B cell (primary cell): ENCODE data around the gene CPN1. TPM values are rescaled to one million over a fixed set of nuclear protein-coding genes. Genes with fewer than 3 reads are reported as not detected.
A peak's percentile ranks its signal among the peaks of the same experiment; 100 is the strongest.

Source experiments
- ATAC-seq: fragments of 200-7000 bp; cut with Tn5 transposase; one replicate; pipeline ENCODE4 v1.10.0; 2021; ENCODE audit warnings: low read depth, mild to moderate bottlenecking, moderate number of reproducible peaks, moderate library complexity
- CTCF ChIA-PET: fragments of 350-600 bp; sonication (Branson Sonifier 250); formaldehyde crosslinking; loops from one replicate; lab custom pipeline; 2021; ENCODE audit warnings: antibody characterized with exemption, inconsistent platforms; lab: Charles Lee
- POLR2A ChIA-PET: fragments of 350-600 bp; sonication (Branson Sonifier 250); formaldehyde crosslinking; loops from one replicate; lab custom pipeline; 2021; ENCODE audit warnings: antibody characterized with exemption; lab: Charles Lee
- DNase-seq: peaks from one replicate; pipeline ENCODE4 v3.0.0; 2013
- H2AFZ ChIP-seq: 2 replicates; pipeline ENCODE4 v1.6.1; 2012; ENCODE audit warnings: mild to moderate bottlenecking, low read depth, low read length; ENCODE audit not compliant: insufficient read depth, poor library complexity, severe bottlenecking
- H3K27ac ChIP-seq, 2 donors: 1 replicate in 1 of 2; 2 replicates in 1 of 2; pipeline ENCODE4 v1.5.1; 2012 to 2013; ENCODE audit warnings: low read length in 2 of 2, mild to moderate bottlenecking in 2 of 2, moderate library complexity in 1 of 2
- H3K27me3 ChIP-seq, 4 experiments: fragments of 200-600 bp in 1 of 4; sonication (generic) in 1 of 4; replicated peaks in 1 of 4; 1 replicate in 2 of 4; 2 replicates in 2 of 4; pipeline versions ENCODE4 v1.6.1 to v1.7.0; 2013 to 2016; ENCODE audit warnings: low read length in 3 of 4, mild to moderate bottlenecking in 2 of 4, mixed read lengths in 1 of 4, moderate library complexity in 1 of 4; ENCODE audit not compliant: insufficient read depth in 4 of 4, control insufficient read depth in 3 of 4; ENCODE audit errors: control extremely low read depth in 1 of 4
- H3K36me3 ChIP-seq, 2 experiments: replicated peaks in 1 of 2; 1 replicate in 1 of 2; 2 replicates in 1 of 2; pipeline versions ENCODE4 v1.6.1 to v1.7.1; 2013; ENCODE audit warnings: low read length in 1 of 2; ENCODE audit not compliant: insufficient read depth in 2 of 2, control insufficient read depth in 1 of 2; ENCODE audit errors: control extremely low read depth in 1 of 2, extremely low read depth in 1 of 2
- H3K4me1 ChIP-seq, 2 donors: fragments of 200-600 bp in 1 of 2; sonication (generic) in 1 of 2; 1 replicate in 1 of 2; 2 replicates in 1 of 2; pipeline versions ENCODE4 v1.5.1 to v1.6.1; 2013 to 2017; ENCODE audit warnings: low read length in 2 of 2; ENCODE audit not compliant: control insufficient read depth in 2 of 2, insufficient read depth in 2 of 2
- H3K4me2 ChIP-seq: replicated peaks from 2 replicates; pipeline ENCODE3; 2012; ENCODE audit warnings: mild to moderate bottlenecking, low read depth, low read length; ENCODE audit not compliant: poor library complexity, severe bottlenecking
- H3K4me3 ChIP-seq, 5 experiments: fragments of 200-600 bp in 1 of 5; sonication (generic) in 1 of 5; 1 replicate in 3 of 5; 2 replicates in 2 of 5; pipeline versions ENCODE4 v1.5.1 to v1.7.0; 2011 to 2016; ENCODE audit warnings: low read length in 4 of 5, mild to moderate bottlenecking in 4 of 5, low read depth in 2 of 5, control low read depth in 1 of 5, moderate library complexity in 1 of 5; ENCODE audit not compliant: insufficient read depth in 1 of 5; ENCODE audit errors: control extremely low read depth in 1 of 5, extremely low read depth in 1 of 5
- H3K79me2 ChIP-seq: fragments of 200-600 bp; sonication (generic); one replicate; pipeline ENCODE4 v1.6.0; 2016; ENCODE audit warnings: low read length; ENCODE audit not compliant: control insufficient read depth, insufficient read depth
- H3K9ac ChIP-seq: fragments of 200-600 bp; sonication (generic); 2 replicates; pipeline ENCODE4 v1.6.1; 2017; ENCODE audit warnings: mild to moderate bottlenecking, low read length, moderate library complexity
- H3K9me3 ChIP-seq, 3 donors: one replicate each; pipeline versions ENCODE4 v1.6.1 to v1.7.1; 2013; ENCODE audit warnings: low read length in 2 of 3; ENCODE audit not compliant: control insufficient read depth in 2 of 3, insufficient read depth in 1 of 3; ENCODE audit errors: control extremely low read depth in 1 of 3
- H4K20me1 ChIP-seq: 2 replicates; pipeline ENCODE4 v1.6.0; 2012; ENCODE audit warnings: mild to moderate bottlenecking, low read length; ENCODE audit not compliant: insufficient read depth, control insufficient read depth, poor library complexity, severe bottlenecking
- H3K27ac Mint-ChIP-seq: one replicate; pipeline ENCODE4 v1.8.0; 2021; ENCODE audit warnings: mixed read lengths
- H3K27me3 Mint-ChIP-seq: one replicate; pipeline ENCODE4 v1.8.0; 2021; ENCODE audit warnings: mixed read lengths
- H3K4me1 Mint-ChIP-seq: one replicate; pipeline ENCODE4 v1.8.0; 2021; ENCODE audit warnings: mixed read lengths
- H3K4me3 Mint-ChIP-seq: one replicate; pipeline ENCODE4 v1.8.0; 2021; ENCODE audit warnings: mixed read lengths
- H3K9me3 Mint-ChIP-seq: one replicate; pipeline ENCODE4 v1.8.0; 2022; ENCODE audit warnings: mixed read lengths; ENCODE audit not compliant: insufficient read depth
- EZH2 ChIP-seq: IDR thresholded peaks from 2 replicates; pipeline ENCODE4 v1.6.1; 2012; ENCODE audit warnings: borderline replicate concordance, low read depth, mild to moderate bottlenecking, moderate library complexity, low read length; ENCODE audit not compliant: insufficient read depth, poor library complexity, severe bottlenecking
- WGBS: methylation state at CpG from one replicate; pipeline ENCODE4 v1.1.5; 2013; ENCODE audit warnings: missing lambda C conversion rate; ENCODE audit not compliant: insufficient coverage; 5-methylcytosine and 5-hydroxymethylcytosine counted together
- intact Hi-C: fragments of 100-400 bp; cut with micrococcal nuclease; formaldehyde crosslinking; loops from one replicate; pipeline ENCODE4 v1.10.0; 2022
- polyA plus RNA-seq: library from polyadenylated mRNA; depleted of rRNA; stranded (reverse); fragments of >200 nt; gene quantifications from 2 replicates; pipeline ENCODE4 v1.2.3, GENCODE V29; 2012
- total RNA-seq, 2 donors: library from RNA; stranded (reverse); fragments of 120-200 nt in 1 of 2; gene quantifications; 1 replicate in 1 of 2; 2 replicates in 1 of 2; pipeline versions ENCODE4 v1.2.3 to v1.2.4, GENCODE V29; 2013 to 2022
- TF ChIP-seq, protein P1 (sequence below): fragments of 200-600 bp; IDR thresholded peaks from one replicate; pipeline ENCODE4 v1.8.0; 2022; ENCODE audit warnings: antibody characterized with exemption, mild to moderate bottlenecking

Gene CPN1
- total and polyA plus RNA-seq, 2 donors (not counting 1 experiment from before 2014, with no cell fraction given) = not detected

DNA sequence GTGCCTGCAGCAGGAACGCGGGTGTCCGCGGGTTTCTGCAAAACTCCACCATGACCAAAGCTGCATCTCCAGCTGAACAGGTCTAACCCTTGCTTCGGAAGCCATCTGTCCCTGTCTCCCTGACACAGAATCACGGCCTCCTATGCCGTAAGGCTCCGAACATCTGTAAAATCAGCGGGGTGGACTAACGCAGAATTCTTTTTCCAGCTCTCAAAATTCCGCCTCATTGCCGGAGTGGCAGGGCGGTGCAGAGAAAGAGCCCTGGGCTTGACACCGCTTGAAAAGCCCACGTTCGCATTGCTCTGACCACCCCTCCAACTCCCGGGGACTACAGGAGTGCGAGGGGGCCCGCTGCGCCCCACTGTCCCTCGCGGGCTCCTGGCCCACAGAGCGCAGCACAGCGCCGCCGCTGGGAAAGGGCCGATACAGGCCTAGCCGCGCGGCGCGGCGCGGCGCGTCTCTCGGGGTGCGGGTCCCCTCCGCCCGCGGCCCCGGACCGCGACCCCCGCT is 72.3 kb downstream of the CPN1 start:
- Histone ChIP-seq H3K9me3 (no peaks in the 10 kb centered on the region), H3K27ac (peak overlapping the region; percentile 53 to 55), H3K27me3 (no peaks in the 10 kb centered on the region), H3K79me2 (peaks cover 45% of the 10 kb centered on the region), H3K4me1 (peaks cover 44 to 47% of the 10 kb centered on the region in 2 donors), H3K9ac (peak overlapping the region; percentile 83), H3K36me3 (no peaks in the 10 kb centered on the region), H3K4me3 (peak overlapping the region; percentile 82 to 95 (median 90)), H3K4me2 (peak overlapping the region; percentile 91), H2AFZ (peak overlapping the region; percentile 85), H4K20me1 (peaks cover 17% of the 10 kb centered on the region)
- Mint-ChIP-seq H3K4me3 (peak overlapping the region; percentile 89), H3K27me3 (no peaks in the 10 kb centered on the region), H3K9me3 (peaks cover 2% of the 10 kb centered on the region), H3K27ac (peak overlapping the region; percentile 78), H3K4me1 (peaks cover 69% of the 10 kb centered on the region)
- ATAC-seq (peak; percentile 62), DNase-seq (no peak)
- WGBS = under 1% methylated on average over 45 of the region's 45 CpGs
- intact Hi-C loops = loop anchor here (1.0 to 5.0 kb wide), 5 partner anchors 15 to 392 kb away; partner anchors contain the start of genes COX15 and CUTC
- CTCF ChIA-PET = interaction anchor here (0.8 to 7.8 kb wide), 18 partner anchors 9 to 162 kb away, joined by 3 to 75 read pairs (median 10); no protein-coding TSS in a partner anchor
- POLR2A ChIA-PET = no interaction called here
- TF ChIP-seq, protein P1, sequence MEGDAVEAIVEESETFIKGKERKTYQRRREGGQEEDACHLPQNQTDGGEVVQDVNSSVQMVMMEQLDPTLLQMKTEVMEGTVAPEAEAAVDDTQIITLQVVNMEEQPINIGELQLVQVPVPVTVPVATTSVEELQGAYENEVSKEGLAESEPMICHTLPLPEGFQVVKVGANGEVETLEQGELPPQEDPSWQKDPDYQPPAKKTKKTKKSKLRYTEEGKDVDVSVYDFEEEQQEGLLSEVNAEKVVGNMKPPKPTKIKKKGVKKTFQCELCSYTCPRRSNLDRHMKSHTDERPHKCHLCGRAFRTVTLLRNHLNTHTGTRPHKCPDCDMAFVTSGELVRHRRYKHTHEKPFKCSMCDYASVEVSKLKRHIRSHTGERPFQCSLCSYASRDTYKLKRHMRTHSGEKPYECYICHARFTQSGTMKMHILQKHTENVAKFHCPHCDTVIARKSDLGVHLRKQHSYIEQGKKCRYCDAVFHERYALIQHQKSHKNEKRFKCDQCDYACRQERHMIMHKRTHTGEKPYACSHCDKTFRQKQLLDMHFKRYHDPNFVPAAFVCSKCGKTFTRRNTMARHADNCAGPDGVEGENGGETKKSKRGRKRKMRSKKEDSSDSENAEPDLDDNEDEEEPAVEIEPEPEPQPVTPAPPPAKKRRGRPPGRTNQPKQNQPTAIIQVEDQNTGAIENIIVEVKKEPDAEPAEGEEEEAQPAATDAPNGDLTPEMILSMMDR = no peak
- TF ChIP-seq EZH2 = no peak

DNA sequence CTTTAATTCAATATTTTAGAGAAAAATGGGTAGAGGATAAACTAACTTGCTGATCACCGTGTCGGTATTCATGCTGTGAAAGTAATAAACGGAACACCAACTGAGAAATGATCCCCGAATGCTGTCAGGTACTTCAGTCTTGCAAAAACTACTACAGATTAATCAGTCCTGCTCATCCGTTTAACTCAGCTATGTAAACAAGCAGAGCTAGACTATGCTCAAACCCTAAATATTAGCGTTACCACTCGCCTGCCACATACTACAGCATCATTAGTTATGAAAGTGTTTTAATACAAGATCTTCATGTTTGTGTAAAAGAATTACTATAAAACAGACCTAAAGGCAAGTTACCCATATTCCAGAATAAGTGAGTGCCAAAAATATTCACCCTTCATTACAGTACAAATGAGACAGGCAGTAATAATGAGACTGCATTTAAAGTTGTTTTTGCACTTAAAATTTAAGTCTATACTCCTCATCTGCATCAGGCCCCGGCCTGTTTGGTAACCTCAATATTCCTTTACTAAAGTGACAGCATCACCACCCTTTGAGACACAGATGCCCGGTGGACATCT is 72.9 kb downstream of the CPN1 start:
- Histone ChIP-seq H3K27ac (peak overlapping the region in 1 of 2 donors; percentile 53), H3K4me3 (peak overlapping the region; percentile 82 to 95 (median 90))
- H3K27ac Mint-ChIP-seq = peak overlapping the region; percentile 78

More for the DNA sequence above, 72.9 kb downstream of the CPN1 start:
- ChIA-PET CTCF (interaction anchor here (1.2 to 7.8 kb wide), 14 partner anchors 10 to 163 kb away, joined by 3 to 75 read pairs (median 15); no protein-coding TSS in a partner anchor), POLR2A (no interaction called here)
- Histone ChIP-seq H3K36me3 (no peaks in the 10 kb centered on the region), H3K79me2 (peaks cover 50% of the 10 kb centered on the region), H3K9me3 (no peaks in the 10 kb centered on the region), H3K27me3 (no peaks in the 10 kb centered on the region), H4K20me1 (peaks cover 17% of the 10 kb centered on the region), H3K4me1 (peaks cover 39 to 42% of the 10 kb centered on the region in 2 donors), H3K4me2 (peak overlapping the region; percentile 91), H3K9ac (peak overlapping the region; percentile 83), H2AFZ (peak overlapping the region; percentile 85)
- peaks cover 64% of the 10 kb centered on the region for H3K4me1 Mint-ChIP-seq
- H3K4me3 Mint-ChIP-seq = peak overlapping the region; percentile 89
- DNase-seq (no peak), ATAC-seq (no peak)
- intact Hi-C loops = loop anchor here (1.0 to 5.0 kb wide), 5 partner anchors 14 to 391 kb away; partner anchors contain the start of genes COX15 and CUTC
- 0% methylated on average over 2 of the region's 9 CpGs for WGBS
- H3K27me3 Mint-ChIP-seq = no peaks in the 10 kb centered on the region
- peaks cover 2% of the 10 kb centered on the region for H3K9me3 Mint-ChIP-seq
- TF ChIP-seq, protein P1 = no peak
- no peak for TF ChIP-seq EZH2
